HTERT RPE-1 (cell line): ENCODE data around the gene SULT1A4.
"Not testable (repeated sequence)": the region's sequence is repeated elsewhere in the genome, so short reads cannot be mapped to it uniquely, and the experiment has no call there.

Source experiments
- in situ Hi-C: fragments of 300-500 bp; cut with MboI; formaldehyde crosslinking; loops from 4 replicates; pipeline ENCODE4 v1.14.3; 2020; ENCODE audit warnings: low sequenced_read_pairs

Gene SULT1A4

GRCh38 chr16:29459706-29460646, at the start of gene SULT1A4:
TSS of gene SULT1A4 (plus strand) at chr16:29459913. CDS start at chr16:29461386, 1,473 bp downstream.
- in situ Hi-C loops: not testable (repeated sequence)

- in situ Hi-C loops: not testable (repeated sequence)
These were observed 36.1 kb upstream of the SULT1A4 start for GRCh38 chr16:29423587-29423986.

DNA sequence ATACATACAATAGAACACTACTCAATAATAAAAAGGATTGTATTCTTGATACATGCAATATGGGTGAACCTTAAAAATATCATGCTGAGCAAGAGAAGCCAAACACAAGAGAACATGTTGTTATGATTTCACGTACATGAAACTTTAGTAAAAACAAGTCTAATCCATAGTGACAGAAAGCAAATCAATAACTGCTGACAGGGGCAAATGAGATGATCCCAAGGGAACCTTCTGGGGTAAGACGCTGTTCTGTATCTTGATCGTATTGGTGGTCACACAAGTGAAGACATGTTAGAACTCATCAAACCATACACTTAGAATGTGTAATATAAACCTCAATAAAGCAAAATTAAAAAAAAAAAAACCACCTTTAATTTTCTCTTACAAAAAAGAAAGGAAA, 34.3 kb upstream of the SULT1A4 start:
- in situ Hi-C loops: not testable (repeated sequence)

DNA sequence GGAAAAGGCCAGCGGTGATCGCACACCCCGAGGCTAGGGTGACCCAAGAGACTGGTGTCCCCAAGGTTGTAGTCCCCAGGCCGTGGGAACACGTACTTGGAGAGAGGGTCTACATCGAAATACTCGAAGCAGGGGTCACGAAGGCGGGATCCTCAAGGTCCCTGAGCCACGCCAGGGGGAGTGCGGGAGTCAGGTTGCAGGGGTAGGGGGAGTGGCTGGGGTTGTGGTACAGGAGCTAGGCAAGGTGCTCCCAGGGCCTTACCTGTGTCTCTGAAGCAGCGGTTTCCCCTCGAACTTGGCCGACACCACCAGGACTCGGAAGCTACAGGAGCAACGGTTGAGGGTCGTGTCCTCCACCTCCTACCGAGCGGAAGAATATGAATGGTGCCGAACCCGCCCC, 6.0 kb upstream of the SULT1A4 start:
- in situ Hi-C loops: not testable (repeated sequence)

DNA sequence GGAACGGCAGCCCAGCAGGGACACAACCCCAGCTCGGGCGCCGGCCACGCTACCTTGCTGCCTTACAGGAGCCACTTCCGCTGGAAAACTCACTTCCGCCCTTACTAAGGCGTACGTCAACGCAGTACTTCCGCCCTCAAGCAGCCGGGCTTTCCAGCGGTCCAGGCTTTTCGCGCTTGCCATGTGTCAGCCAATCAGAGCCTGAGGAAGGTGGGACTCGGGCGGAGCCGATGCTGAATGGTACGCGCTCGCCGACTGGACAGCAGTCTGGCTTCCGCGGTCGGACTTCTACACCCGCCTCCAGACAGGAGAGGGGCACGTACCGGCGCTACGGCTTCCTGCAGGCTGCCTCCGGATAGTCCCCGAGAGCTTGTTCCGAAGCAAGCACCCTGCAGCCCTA, 5.4 kb upstream of the SULT1A4 start, which contains the start of the genes BOLA2 and SLX1B:
Gene BOLA2, minus strand, starts transcription at position 83 of the 400 bp plus-strand sequence. CDS start 98 bp downstream, outside the sequence.
Gene SLX1B, plus strand, starts transcription at position 265 of the 400 bp plus-strand sequence.
- in situ Hi-C loops: not testable (repeated sequence)

GRCh38 chr16:29454828-29455227, 4.9 kb upstream of the SULT1A4 start:
- in situ Hi-C loops: not testable (repeated sequence)

GRCh38 chr16:29457660-29458059, 2.1 kb upstream of the SULT1A4 start:
- in situ Hi-C loops: not testable (repeated sequence)

GRCh38 chr16:29460647-29461030, 926 bp downstream of the SULT1A4 start:
- in situ Hi-C loops: not testable (repeated sequence)

GRCh38 chr16:29465985-29466824, 6.5 kb downstream of the SULT1A4 start:
- in situ Hi-C loops: not testable (repeated sequence)

GRCh38 chr16:29466904-29467303, 7.2 kb downstream of the SULT1A4 start:
- in situ Hi-C loops: not testable (repeated sequence)

GRCh38 chr16:29467654-29468366, 8.1 kb downstream of the SULT1A4 start:
- in situ Hi-C loops: not testable (repeated sequence)

DNA sequence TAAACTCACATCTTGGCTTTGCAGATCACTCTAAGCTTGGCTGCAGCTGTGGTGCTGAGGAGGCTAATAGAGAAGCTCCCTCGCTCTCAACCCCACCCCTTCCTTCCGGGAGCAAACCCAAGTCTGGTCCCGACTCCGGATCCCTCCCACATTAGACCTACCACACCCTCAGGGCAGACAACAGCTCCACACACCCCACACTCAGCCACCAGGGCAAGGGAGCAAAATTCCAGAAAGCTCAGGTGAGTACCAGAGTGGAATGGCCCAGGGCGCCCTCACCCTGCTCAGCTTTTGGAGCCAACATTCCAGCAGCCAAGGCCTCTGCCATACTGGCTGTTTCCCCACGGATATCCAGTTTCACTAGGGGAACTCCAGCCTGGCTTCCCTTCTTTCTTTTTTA, 9.9 kb downstream of the SULT1A4 start:
- in situ Hi-C loops: not testable (repeated sequence)

- in situ Hi-C loops: not testable (repeated sequence)
These were observed 12.4 kb downstream of the SULT1A4 start for GRCh38 chr16:29472065-29472464.

DNA sequence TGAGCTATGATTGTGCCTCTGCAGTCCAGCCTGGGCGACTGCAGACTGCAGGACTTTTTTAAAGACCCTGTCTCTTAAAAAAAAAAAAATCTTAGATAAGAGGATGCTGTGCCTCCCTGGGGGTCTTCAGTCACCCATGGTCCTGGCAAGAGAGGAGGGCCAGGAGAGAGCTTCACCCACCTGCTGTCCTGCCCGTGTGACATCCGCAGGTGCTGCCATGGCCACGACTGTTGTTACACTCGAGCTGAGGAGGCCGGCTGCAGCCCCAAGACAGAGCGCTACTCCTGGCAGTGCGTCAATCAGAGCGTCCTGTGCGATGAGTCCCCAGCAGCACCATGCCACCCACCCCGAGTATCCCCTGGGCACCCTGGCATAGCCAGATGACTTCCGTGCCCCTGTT, 22.6 kb downstream of the SULT1A4 start:
- in situ Hi-C loops: not testable (repeated sequence)

GRCh38 chr16:29506308-29506707, 46.6 kb downstream of the SULT1A4 start, which contains the start of gene NPIPB12:
TSS of gene NPIPB12 (minus strand) at chr16:29506408.
- in situ Hi-C loops: not testable (repeated sequence)
